Mesenchymal stem cell (in vitro differentiated cells and primary cell): ENCODE measurements around the gene KHDC4.

Source experiments
- DNase-seq: peaks from one replicate; pipeline ENCODE4 v3.0.0-alpha.2; 2013
- H2AFZ ChIP-seq: one replicate; pipeline ENCODE4 v1.6.1; 2013; ENCODE audit warnings: low read depth, mild to moderate bottlenecking, control low read depth, inconsistent platforms, low read length, moderate library complexity
- H2AK5ac ChIP-seq: 2 replicates; pipeline ENCODE4 v1.6.1; 2013; ENCODE audit warnings: low read length, moderate library complexity, mild to moderate bottlenecking, inconsistent platforms; ENCODE audit not compliant: severe bottlenecking
- H2BK120ac ChIP-seq: one replicate; pipeline ENCODE4 v1.6.1; 2013; ENCODE audit warnings: low read depth, mild to moderate bottlenecking, inconsistent platforms, low read length, moderate library complexity
- H2BK12ac ChIP-seq, 2 experiments: one replicate each; pipeline ENCODE4 v1.6.1; 2013; ENCODE audit warnings: inconsistent platforms in 2 of 2, low read length in 2 of 2, mild to moderate bottlenecking in 2 of 2, moderate library complexity in 2 of 2, control low read depth in 1 of 2
- H2BK15ac ChIP-seq: one replicate; pipeline ENCODE4 v1.6.1; 2013; ENCODE audit warnings: mild to moderate bottlenecking, low read depth, inconsistent platforms; ENCODE audit not compliant: poor library complexity, severe bottlenecking
- H2BK5ac ChIP-seq: 2 replicates; pipeline ENCODE4 v1.6.1; 2013; ENCODE audit warnings: low read depth, mild to moderate bottlenecking, low read length, control low read depth, inconsistent platforms; ENCODE audit not compliant: poor library complexity, severe bottlenecking
- H3K14ac ChIP-seq, 2 experiments: one replicate each; pipeline ENCODE4 v1.6.1; 2013; ENCODE audit warnings: inconsistent platforms in 2 of 2, low read length in 2 of 2, control low read depth in 1 of 2, mild to moderate bottlenecking in 1 of 2, moderate library complexity in 1 of 2
- H3K18ac ChIP-seq, 2 experiments: one replicate each; pipeline ENCODE4 v1.6.1; 2013; ENCODE audit warnings: inconsistent platforms in 2 of 2, low read length in 2 of 2, control low read depth in 1 of 2, low read depth in 1 of 2, mild to moderate bottlenecking in 1 of 2
- H3K23ac ChIP-seq, 2 experiments: one replicate each; pipeline ENCODE4 v1.6.1; 2013; ENCODE audit warnings: inconsistent platforms in 2 of 2, low read length in 2 of 2, mild to moderate bottlenecking in 2 of 2, moderate library complexity in 2 of 2, control low read depth in 1 of 2
- H3K27ac ChIP-seq: 2 replicates; pipeline ENCODE4 v1.5.1; 2013; ENCODE audit warnings: mild to moderate bottlenecking, moderate library complexity, low read length, control low read depth, inconsistent platforms; ENCODE audit not compliant: poor library complexity, severe bottlenecking
- H3K27me3 ChIP-seq, 2 experiments: 2 replicates each; pipeline versions ENCODE4 v1.6.1 to v1.7.0; 2013; ENCODE audit warnings: low read length in 2 of 2, mild to moderate bottlenecking in 2 of 2, moderate library complexity in 2 of 2, control low read depth in 1 of 2, inconsistent platforms in 1 of 2; ENCODE audit not compliant: control insufficient read depth in 1 of 2, insufficient read depth in 1 of 2
- H3K36me3 ChIP-seq, 2 experiments: 2 replicates each; pipeline versions ENCODE4 v1.6.1 to v1.7.0; 2013; ENCODE audit warnings: low read length in 2 of 2, control low read depth in 1 of 2, inconsistent platforms in 1 of 2, low read depth in 1 of 2, mild to moderate bottlenecking in 1 of 2; ENCODE audit not compliant: insufficient read depth in 2 of 2, control insufficient read depth in 1 of 2
- H3K4ac ChIP-seq, 2 experiments: one replicate each; pipeline ENCODE4 v1.6.1; 2013; ENCODE audit warnings: inconsistent platforms in 2 of 2, low read length in 2 of 2, mild to moderate bottlenecking in 2 of 2, moderate library complexity in 2 of 2, control low read depth in 1 of 2, low read depth in 1 of 2
- H3K4me1 ChIP-seq: 2 replicates; pipeline ENCODE4 v1.6.1; 2013; ENCODE audit warnings: low read depth, low read length, control low read depth; ENCODE audit not compliant: control insufficient read depth, insufficient read depth
- H3K4me2 ChIP-seq: 2 replicates; pipeline ENCODE4 v1.6.1; 2013; ENCODE audit warnings: low read length, mild to moderate bottlenecking, inconsistent platforms; ENCODE audit not compliant: poor library complexity, severe bottlenecking
- H3K4me3 ChIP-seq, 2 experiments: 2 replicates each; pipeline versions ENCODE4 v1.5.1 to v1.7.0; 2013; ENCODE audit warnings: low read length in 2 of 2, mild to moderate bottlenecking in 2 of 2, control low read depth in 1 of 2, low read depth in 1 of 2; ENCODE audit not compliant: insufficient read depth in 1 of 2
- H3K79me1 ChIP-seq: replicated peaks from 2 replicates; pipeline ENCODE4 v1.6.1; 2013; ENCODE audit warnings: mild to moderate bottlenecking, control low read depth, low read length, inconsistent platforms; ENCODE audit not compliant: poor library complexity, severe bottlenecking
- H3K9ac ChIP-seq: 2 replicates; pipeline ENCODE4 v1.7.0; 2013; ENCODE audit warnings: mild to moderate bottlenecking, low read length, moderate library complexity
- H3K9me3 ChIP-seq: 2 replicates; pipeline ENCODE4 v1.7.0; 2013; ENCODE audit warnings: mild to moderate bottlenecking, low read length; ENCODE audit not compliant: control insufficient read depth
- H4K8ac ChIP-seq: one replicate; pipeline ENCODE4 v1.6.1; 2013; ENCODE audit warnings: inconsistent platforms, mild to moderate bottlenecking, low read length, moderate library complexity
- H4K91ac ChIP-seq: one replicate; pipeline ENCODE4 v1.6.1; 2013; ENCODE audit warnings: mild to moderate bottlenecking, low read length, inconsistent platforms
- WGBS: methylation state at CpG from one replicate; pipeline ENCODE4 v1.1.7; 2013; ENCODE audit warnings: mixed read lengths; 5-methylcytosine and 5-hydroxymethylcytosine counted together

KHDC4 gene

GRCh38 chr1:155884031-155884960 lies 49.9 kb downstream of the KHDC4 start:
- Histone ChIP-seq H2BK15ac (no peak overlapping the region), H3K14ac (no peak overlapping the region), H4K91ac (no peak overlapping the region), H3K18ac (no peak overlapping the region), H3K27ac (no peak overlapping the region), H3K23ac (no peak overlapping the region), H2AFZ (no peak overlapping the region), H3K4me2 (no peak overlapping the region), H3K9me3 (no peaks in the 10 kb centered on the region), H2BK120ac (no peak overlapping the region), H3K9ac (no peak overlapping the region), H2BK5ac (no peak overlapping the region), H3K27me3 (no peaks in the 10 kb centered on the region), H3K4ac (no peak overlapping the region), H2AK5ac (no peak overlapping the region), H3K4me3 (no peak overlapping the region), H2BK12ac (no peak overlapping the region), H3K79me1 (no peaks in the 10 kb centered on the region), H4K8ac (no peak overlapping the region), H3K4me1 (peaks cover 5% of the 10 kb centered on the region), H3K36me3 (peaks cover 3 to 33% of the 10 kb centered on the region in 2 experiments)
- peak; percentile 28 for DNase-seq
- WGBS: 85% methylated on average over 9 of the region's 9 CpGs

- DNase-seq: no peak
Measured at GRCh38 chr1:155882766-155883165, 51.4 kb downstream of the KHDC4 start.

GRCh38 chr1:155882235-155882634 lies 52.0 kb downstream of the KHDC4 start:
- Histone ChIP-seq H3K4ac (no peak overlapping the region), H3K4me2 (no peak overlapping the region), H3K18ac (no peak overlapping the region), H2BK120ac (no peak overlapping the region), H3K23ac (no peak overlapping the region), H3K14ac (no peak overlapping the region), H3K9me3 (no peaks in the 10 kb centered on the region), H3K36me3 (peaks cover 3 to 31% of the 10 kb centered on the region in 2 experiments), H2BK15ac (no peak overlapping the region), H2AFZ (no peak overlapping the region), H2BK12ac (no peak overlapping the region), H4K91ac (no peak overlapping the region), H3K9ac (no peak overlapping the region), H3K27me3 (no peaks in the 10 kb centered on the region), H2AK5ac (no peak overlapping the region), H2BK5ac (no peak overlapping the region), H4K8ac (no peak overlapping the region), H3K79me1 (no peaks in the 10 kb centered on the region), H3K4me1 (peaks cover 2% of the 10 kb centered on the region), H3K27ac (no peak overlapping the region), H3K4me3 (no peak overlapping the region)
- no peak for DNase-seq

More at GRCh38 chr1:155882766-155883165, 51.4 kb downstream of the KHDC4 start:
- H2BK12ac ChIP-seq: no peak overlapping the region
- H3K14ac ChIP-seq: no peak overlapping the region
- peaks cover 3 to 32% of the 10 kb centered on the region in 2 experiments for H3K36me3 ChIP-seq
- no peaks in the 10 kb centered on the region for H3K9me3 ChIP-seq
- no peak overlapping the region for H3K9ac ChIP-seq
- H4K91ac ChIP-seq: no peak overlapping the region
- no peak overlapping the region for H3K4me2 ChIP-seq
- no peak overlapping the region for H2BK120ac ChIP-seq
- H3K27me3 ChIP-seq: no peaks in the 10 kb centered on the region
- no peak overlapping the region for H3K4ac ChIP-seq
- no peak overlapping the region for H2AK5ac ChIP-seq
- H3K4me1 ChIP-seq: peaks cover 2% of the 10 kb centered on the region
- no peak overlapping the region for H3K27ac ChIP-seq
- H3K18ac ChIP-seq: no peak overlapping the region
- no peak overlapping the region for H3K4me3 ChIP-seq
- H2BK5ac ChIP-seq: no peak overlapping the region
- no peaks in the 10 kb centered on the region for H3K79me1 ChIP-seq
- H3K23ac ChIP-seq: no peak overlapping the region
- no peak overlapping the region for H4K8ac ChIP-seq
- 93% methylated on average over 2 of the region's 2 CpGs for WGBS
- H2AFZ ChIP-seq: no peak overlapping the region
- H2BK15ac ChIP-seq: no peak overlapping the region

GRCh38 chr1:155880950-155881349 lies 53.3 kb downstream of the KHDC4 start:
- Histone ChIP-seq H2BK120ac (no peak overlapping the region), H3K9me3 (no peaks in the 10 kb centered on the region), H3K36me3 (peaks cover 3 to 28% of the 10 kb centered on the region in 2 experiments), H3K18ac (no peak overlapping the region), H3K4me2 (no peak overlapping the region), H3K9ac (no peak overlapping the region), H2BK5ac (no peak overlapping the region), H2AK5ac (no peak overlapping the region), H3K4me1 (peaks cover 2% of the 10 kb centered on the region), H3K4me3 (no peak overlapping the region), H2BK15ac (no peak overlapping the region), H3K79me1 (no peaks in the 10 kb centered on the region), H3K23ac (no peak overlapping the region), H3K27me3 (no peaks in the 10 kb centered on the region), H2AFZ (no peak overlapping the region), H3K4ac (no peak overlapping the region), H2BK12ac (no peak overlapping the region), H4K8ac (no peak overlapping the region), H3K27ac (no peak overlapping the region), H4K91ac (no peak overlapping the region), H3K14ac (no peak overlapping the region)
- whole genome bisulfite sequencing: 83% methylated on average over 6 of the region's 6 CpGs
- no peak for DNase-seq
